Ovary (tissue), 3 donors: ENCODE data around the gene PTEN.

Source experiments
- EP300 ChIP-seq: sonication (generic); formaldehyde crosslinking; IDR thresholded peaks from one replicate; pipeline ENCODE4 v1.6.1; 2017; ENCODE audit warnings: antibody characterized with exemption
- POLR2A ChIP-seq: fragments of 450-650 bp; IDR thresholded peaks from one replicate; pipeline ENCODE4 v1.6.1; 2017; ENCODE audit warnings: antibody characterized with exemption, mild to moderate bottlenecking, moderate library complexity
- TF ChIP-seq, protein P1 (sequence below), 3 donors: fragments of 450-650 bp in 2 of 3; fragments of 200-600 bp in 1 of 3; IDR thresholded peaks; one replicate each; pipeline versions ENCODE4 v1.5.1 to v1.8.0; 2016 to 2022; ENCODE audit warnings: antibody characterized with exemption in 3 of 3, mild to moderate bottlenecking in 1 of 3
- donor health status: DM: no; HTN: no; CAD: no.

DNA sequence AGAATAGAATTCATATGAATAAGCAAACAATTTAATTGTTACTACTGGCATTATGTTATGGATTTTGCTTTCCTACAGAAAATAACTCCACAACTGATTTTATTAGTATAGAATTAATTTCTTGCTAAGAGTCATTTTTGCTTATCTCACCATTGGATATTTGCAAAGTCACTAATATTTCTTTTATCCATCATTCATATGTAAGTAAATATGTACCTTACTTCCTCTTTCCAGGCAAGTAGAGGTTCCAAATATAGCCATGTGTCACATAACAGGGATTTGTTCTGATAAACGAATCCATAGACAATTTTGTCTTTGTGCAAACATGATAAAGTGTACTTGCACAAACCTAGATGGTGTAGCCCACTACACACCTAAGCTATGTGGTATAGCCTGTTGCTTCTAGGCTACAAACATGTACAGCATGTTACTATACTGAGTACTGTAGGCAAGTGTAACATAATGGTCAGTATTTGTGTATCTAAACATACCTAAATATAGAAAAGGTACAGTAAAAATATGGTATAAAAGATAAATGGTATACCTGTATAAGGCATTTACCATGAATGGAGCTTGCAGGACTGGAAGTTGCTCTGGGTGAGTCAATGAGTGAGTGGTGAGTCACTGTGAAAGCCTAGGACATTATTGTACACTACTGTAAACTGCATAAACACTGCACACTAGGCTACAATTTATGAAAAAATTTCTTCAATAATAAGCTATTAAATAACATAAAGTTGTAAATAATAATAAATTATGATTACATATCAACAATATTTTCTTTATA lies 18.4 kb upstream of the PTEN start:
- TF ChIP-seq, protein P1, sequence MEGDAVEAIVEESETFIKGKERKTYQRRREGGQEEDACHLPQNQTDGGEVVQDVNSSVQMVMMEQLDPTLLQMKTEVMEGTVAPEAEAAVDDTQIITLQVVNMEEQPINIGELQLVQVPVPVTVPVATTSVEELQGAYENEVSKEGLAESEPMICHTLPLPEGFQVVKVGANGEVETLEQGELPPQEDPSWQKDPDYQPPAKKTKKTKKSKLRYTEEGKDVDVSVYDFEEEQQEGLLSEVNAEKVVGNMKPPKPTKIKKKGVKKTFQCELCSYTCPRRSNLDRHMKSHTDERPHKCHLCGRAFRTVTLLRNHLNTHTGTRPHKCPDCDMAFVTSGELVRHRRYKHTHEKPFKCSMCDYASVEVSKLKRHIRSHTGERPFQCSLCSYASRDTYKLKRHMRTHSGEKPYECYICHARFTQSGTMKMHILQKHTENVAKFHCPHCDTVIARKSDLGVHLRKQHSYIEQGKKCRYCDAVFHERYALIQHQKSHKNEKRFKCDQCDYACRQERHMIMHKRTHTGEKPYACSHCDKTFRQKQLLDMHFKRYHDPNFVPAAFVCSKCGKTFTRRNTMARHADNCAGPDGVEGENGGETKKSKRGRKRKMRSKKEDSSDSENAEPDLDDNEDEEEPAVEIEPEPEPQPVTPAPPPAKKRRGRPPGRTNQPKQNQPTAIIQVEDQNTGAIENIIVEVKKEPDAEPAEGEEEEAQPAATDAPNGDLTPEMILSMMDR (IDR thresholded peaks at IDR 0.05): no peak
- no peak for TF ChIP-seq POLR2A
- no peak for TF ChIP-seq EP300
